Liver (tissue), 3 donors: ENCODE data around the gene CCDC141.

Experiments
- CTCF ChIP-seq: fragments of 150-350 bp; IDR thresholded peaks from 2 replicates; pipeline ENCODE4 v1.5.1; 2017; ENCODE audit warnings: improper control_type of control experiment, low read depth, low read length; ENCODE audit not compliant: missing input control
- TAF1 ChIP-seq: conservative IDR thresholded peaks from 2 replicates; pipeline ENCODE4 v1.6.1; 2016; ENCODE audit warnings: antibody characterized with exemption, mild to moderate bottlenecking
- TF ChIP-seq, protein P1 (sequence below): IDR thresholded peaks from 2 replicates; pipeline ENCODE4 v1.6.1; 2016; ENCODE audit warnings: antibody characterized with exemption
- donor health status: healthy.
- donor health status: healthy.

DNA sequence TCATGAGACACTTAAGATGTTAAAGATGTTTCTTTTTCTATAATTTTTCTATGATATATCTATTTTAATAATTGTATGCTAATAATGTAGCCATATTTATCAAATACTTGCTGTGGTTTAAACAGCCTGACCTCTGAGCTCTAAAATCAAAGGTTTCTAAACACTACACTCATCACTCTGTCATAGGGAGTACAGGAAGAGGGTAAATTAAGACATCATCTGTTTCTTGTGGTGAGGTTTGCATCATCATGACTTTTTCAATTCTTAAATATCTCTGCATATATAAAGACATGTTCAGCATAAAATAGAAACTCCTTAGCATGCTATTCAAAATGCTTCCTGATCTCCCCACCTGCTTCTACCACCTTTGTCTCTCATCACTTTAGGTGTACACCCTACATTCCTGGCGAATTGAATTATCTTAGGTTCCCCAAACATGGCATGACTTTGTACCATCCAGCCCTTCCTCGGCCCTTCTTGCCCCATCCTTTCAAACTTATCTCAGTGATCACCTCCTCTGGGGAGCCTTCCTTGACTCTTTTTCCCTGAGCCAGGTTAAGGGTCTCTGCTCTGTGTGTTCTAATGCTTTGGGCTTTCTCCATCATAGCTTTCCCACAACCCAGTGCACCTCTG, 137.4 kb downstream of the CCDC141 start:
- TF ChIP-seq, protein P1, sequence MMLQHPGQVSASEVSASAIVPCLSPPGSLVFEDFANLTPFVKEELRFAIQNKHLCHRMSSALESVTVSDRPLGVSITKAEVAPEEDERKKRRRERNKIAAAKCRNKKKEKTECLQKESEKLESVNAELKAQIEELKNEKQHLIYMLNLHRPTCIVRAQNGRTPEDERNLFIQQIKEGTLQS = no peak
- TF ChIP-seq CTCF = no peak
- no peak for TF ChIP-seq TAF1
